ENCODE measurements around the gene EMILIN1. TPM values are rescaled to one million over a fixed set of nuclear protein-coding genes. Genes with fewer than 3 reads are reported as not detected.

EMILIN1 gene
- total and polyA plus RNA-seq, 2 of the 8 experiments (the other 6 are each of a cell fraction or from before 2014, with no cell fraction given): 1.9 to 3.0 TPM

DNA sequence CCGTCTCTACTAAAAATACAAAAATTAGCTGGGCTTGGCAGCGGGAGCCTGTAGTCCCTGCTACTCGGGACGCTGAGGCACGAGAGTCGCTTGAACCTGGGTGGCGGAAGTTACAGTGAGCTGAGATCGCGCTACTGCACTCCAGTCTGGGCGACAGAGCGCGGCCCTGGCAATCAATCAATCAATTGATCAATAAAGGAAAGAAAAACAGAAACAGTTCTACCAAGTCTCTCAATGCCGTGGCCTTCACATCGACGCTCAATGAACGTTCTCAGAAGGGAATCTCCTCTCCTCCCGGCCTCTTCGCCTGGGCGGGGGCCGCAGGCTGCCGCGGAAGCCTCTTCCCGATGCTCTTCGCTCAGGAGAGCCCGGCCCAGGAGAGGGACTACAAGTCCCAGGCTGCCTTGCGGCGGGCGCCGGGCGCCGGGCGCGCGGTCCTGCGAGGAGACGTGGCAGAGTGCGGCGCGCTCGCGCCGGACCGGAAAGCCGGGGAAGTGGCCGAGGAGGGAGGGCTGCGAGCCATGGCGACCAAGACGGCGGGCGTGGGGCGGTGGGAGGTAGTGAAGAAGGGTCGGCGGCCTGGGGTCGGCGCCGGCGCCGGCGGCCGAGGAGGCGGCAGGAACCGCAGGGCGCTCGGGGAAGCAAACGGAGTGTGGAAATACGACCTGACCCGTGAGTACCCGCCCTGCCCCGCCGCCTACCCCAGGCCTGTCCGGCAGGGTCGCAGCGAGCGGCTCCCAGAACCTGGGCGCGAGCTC, 45.7 kb upstream of the EMILIN1 start, which contains the start of gene TMEM214 (continued):
- TF ChIP-seq BACH1 (IDR thresholded peaks at IDR 0.05; ENCODE audit: low read length): peak; percentile 87
- TF ChIP-seq EGR1 (IDR thresholded peaks at IDR 0.05; ENCODE audit: borderline replicate concordance, low read depth, low read length): no peak
- no peak for TF ChIP-seq TEAD4 (IDR thresholded peaks at IDR 0.05; ENCODE audit: low read depth, low read length)
- TF ChIP-seq TBP (IDR thresholded peaks at IDR 0.05; ENCODE audit: low read depth, low read length): no peak
- TF ChIP-seq YY1 (IDR thresholded peaks at IDR 0.05; ENCODE audit: low read depth, low read length): no peak
- no peak for TF ChIP-seq CEBPB (IDR thresholded peaks at IDR 0.05; ENCODE audit: low read depth, low read length)
- no peak for TF ChIP-seq SUZ12 (IDR thresholded peaks at IDR 0.05; ENCODE audit: low read length)
- TF ChIP-seq TCF12 (IDR thresholded peaks at IDR 0.05; ENCODE audit: low read depth, low read length): no peak
- TF ChIP-seq BCL11A (IDR thresholded peaks at IDR 0.05; ENCODE audit: low read depth in 2 of 2, low read length in 2 of 2): no peak
- TF ChIP-seq SIX5 (IDR thresholded peaks at IDR 0.05; ENCODE audit: low read depth, low read length): peak; percentile 52; the same call in 1 of the 2 replicates
- TF ChIP-seq EZH2 (IDR thresholded peaks at IDR 0.05; ENCODE audit: low read depth, low read length, severe bottlenecking): no peak
- TF ChIP-seq RNF2 (IDR thresholded peaks at IDR 0.05; ENCODE audit: borderline replicate concordance, low read depth, low read length, missing control alignments, poor library complexity, severe bottlenecking): no peak
- TF ChIP-seq RBBP5 (IDR thresholded peaks at IDR 0.05; ENCODE audit: borderline replicate concordance, low read depth, low read length): peak; percentile 44; the same call in 1 of the 2 replicates
- peak; percentile 93 for TF ChIP-seq KDM4A (IDR thresholded peaks at IDR 0.05; ENCODE audit: low read depth, low read length, severe bottlenecking)
- no peak for TF ChIP-seq KDM5A (IDR thresholded peaks at IDR 0.05; ENCODE audit: low read length)
- TF ChIP-seq POLR2AphosphoS5 (IDR thresholded peaks at IDR 0.05; ENCODE audit: low read depth, low read length): peak; percentile 48; the same call in 1 of the 2 replicates
- no peak for TF ChIP-seq FOSL1 (IDR thresholded peaks at IDR 0.05; ENCODE audit: insufficient read depth, low read depth, low read length)
- no peak for TF ChIP-seq SRF (IDR thresholded peaks at IDR 0.05; ENCODE audit: low read depth, low read length)
- TF ChIP-seq POU5F1 (IDR thresholded peaks at IDR 0.05; ENCODE audit: low read depth, low read length): no peak
- no peak for TF ChIP-seq GTF2F1 (IDR thresholded peaks at IDR 0.05; ENCODE audit: borderline replicate concordance, low read depth, low read length)
- TF ChIP-seq JUN (IDR thresholded peaks at IDR 0.05; ENCODE audit: low read depth, low read length): no peak
- TF ChIP-seq SP1 (IDR thresholded peaks at IDR 0.05; ENCODE audit: low read depth, low read length): no peak
- TF ChIP-seq HDAC2 (IDR thresholded peaks at IDR 0.05; ENCODE audit: borderline replicate concordance in 1 of 2, low read depth in 2 of 2, low read length in 2 of 2): peak; percentile 78 to 82; a peak in 2 of 4 replicates
- TF ChIP-seq CTBP2 (IDR thresholded peaks at IDR 0.05; ENCODE audit: borderline replicate concordance, insufficient read depth, insufficient read length, low read length): no peak
- peak in 1 of 2 experiments; percentile 76; a peak in 3 of 4 replicates for TF ChIP-seq SIN3A (conservative IDR thresholded peaks at IDR 0.05 in 1 of 2, IDR thresholded peaks at IDR 0.05 in 1 of 2; ENCODE audit: low read depth in 1 of 2, low read length in 2 of 2)

All from H1 (cell line).